HepG2 (cell line): ENCODE measurements around the gene VEPH1. TPM values are rescaled to one million over a fixed set of nuclear protein-coding genes. Genes with fewer than 3 reads are reported as not detected.

ENCODE experiments used
- ATAC-seq: fragments of 200-7000 bp; cut with Tn5 transposase; 3 replicates; pipeline ENCODE4 v1.9.1; 2020; ENCODE audit warnings: mild to moderate bottlenecking, moderate library complexity
- BruUV-seq: library from RNA; stranded (reverse); fragments of 400-500 nt; replicated peaks from 2 replicates; lab custom pipeline; 2021; lab: Mats Ljungman, UMichigan
- CTCF ChIA-PET: fragments of 300-600 bp; formaldehyde crosslinking; extraction: SDS; loops from one replicate; lab custom pipeline; 2021; ENCODE audit warnings: low total read pairs, inconsistent platforms, low intra/inter-chr PET ratio; lab: Yijun Ruan, JAX
- POLR2A ChIA-PET: fragments of 350-600 bp; sonication (Branson Sonifier 250); formaldehyde crosslinking; loops from one replicate; lab custom pipeline; 2020; ENCODE audit warnings: antibody characterized with exemption, inconsistent platforms; lab: Yijun Ruan, JAX
- DNase-seq: peaks from one replicate; pipeline ENCODE4 v3.0.0-alpha.2; 2015; ENCODE audit warnings: low spot score
- FAIRE-seq: peaks from 3 replicates; lab custom pipeline; 2011; peaks lifted over from hg19 to GRCh38; lab: Jason Lieb, UNC
- H2AFZ ChIP-seq: one replicate; pipeline ENCODE4 v1.6.1; 2011; ENCODE audit warnings: low read length, inconsistent platforms
- H3K27ac ChIP-seq: fragments of 300-600 bp; 3 replicates; pipeline ENCODE4 v1.8.0; 2011; ENCODE audit warnings: mixed run types, mild to moderate bottlenecking, mixed read lengths, low read length, inconsistent platforms; ENCODE audit not compliant: insufficient read depth; ENCODE audit errors: extremely low read length
- H3K27me3 ChIP-seq, 2 experiments: fragments of 200-600 bp in 1 of 2; 2 replicates in 1 of 2; 3 replicates in 1 of 2; pipeline versions ENCODE4 v1.6.0 to v1.8.0; 2011; ENCODE audit warnings: low read length in 2 of 2, mild to moderate bottlenecking in 2 of 2, moderate library complexity in 2 of 2, inconsistent platforms in 1 of 2; ENCODE audit not compliant: insufficient read depth in 2 of 2, control insufficient read depth in 1 of 2
- H3K36me3 ChIP-seq, 2 experiments: fragments of 200-600 bp in 1 of 2; replicated peaks in 1 of 2; 2 replicates in 1 of 2; 3 replicates in 1 of 2; pipeline versions ENCODE4 v1.5.1 to v1.8.0; 2011; ENCODE audit warnings: low read length in 2 of 2, inconsistent platforms in 1 of 2; ENCODE audit not compliant: insufficient read depth in 2 of 2, control insufficient read depth in 1 of 2
- H3K4me1 ChIP-seq: 2 replicates; pipeline ENCODE4 v1.5.1; 2012; ENCODE audit warnings: low read length, inconsistent platforms; ENCODE audit not compliant: insufficient read depth
- H3K4me2 ChIP-seq: 2 replicates; pipeline ENCODE4 v1.6.0; 2011; ENCODE audit warnings: low read depth, low read length, inconsistent platforms
- H3K4me3 ChIP-seq, 3 experiments: fragments of 200-600 bp in 1 of 3; sonication (generic), shearing (Covaris generic) in 1 of 3; replicated peaks in 1 of 3; 2 replicates each; pipeline ENCODE4 v1.5.1; 2011 to 2016; ENCODE audit warnings: low read length in 3 of 3, inconsistent platforms in 2 of 3, low read depth in 2 of 3, mild to moderate bottlenecking in 2 of 3, control low read depth in 1 of 3, mixed read lengths in 1 of 3; ENCODE audit not compliant: insufficient read depth in 1 of 3
- H3K79me2 ChIP-seq: one replicate; pipeline ENCODE4 v1.6.1; 2011; ENCODE audit warnings: low read length, inconsistent platforms; ENCODE audit not compliant: insufficient read depth
- H3K9ac ChIP-seq: 2 replicates; pipeline ENCODE4 v1.6.0; 2011; ENCODE audit warnings: mild to moderate bottlenecking, low read depth, low read length, inconsistent platforms; ENCODE audit not compliant: insufficient read depth
- H3K9me3 ChIP-seq: 2 replicates; pipeline ENCODE4 v1.5.1; 2012; ENCODE audit warnings: mild to moderate bottlenecking, low read length
- H4K20me1 ChIP-seq: 2 replicates; pipeline ENCODE4 v1.6.0; 2011; ENCODE audit warnings: inconsistent platforms, mild to moderate bottlenecking, low read length, moderate library complexity; ENCODE audit not compliant: insufficient read depth
- AHR ChIP-seq: IDR thresholded peaks from 2 replicates; pipeline ENCODE4 v1.6.1; 2018; ENCODE audit warnings: missing genetic modification reagents, missing compliant biosample characterization
- CC2D1A ChIP-seq: sonication (generic); formaldehyde crosslinking; IDR thresholded peaks from 2 replicates; pipeline ENCODE4 v1.8.1; 2023; ENCODE audit warnings: mild to moderate bottlenecking, missing genetic modification reagents
- FOSL1 ChIP-seq: sonication (generic); formaldehyde crosslinking; IDR thresholded peaks from 2 replicates; pipeline ENCODE4 v1.9.0; 2021; ENCODE audit warnings: missing genetic modification reagents, borderline replicate concordance
- GATA4 ChIP-seq: sonication (generic); IDR thresholded peaks from 2 replicates; pipeline ENCODE4 v1.6.1; 2016; ENCODE audit warnings: antibody characterized with exemption, low read depth, borderline replicate concordance
- MAF1 ChIP-seq: sonication (generic); formaldehyde crosslinking; IDR thresholded peaks from 2 replicates; pipeline ENCODE4 v1.5.0; 2020; ENCODE audit warnings: missing genetic modification reagents, borderline replicate concordance
- NCOA1 ChIP-seq: sonication (generic); formaldehyde crosslinking; IDR thresholded peaks from 2 replicates; pipeline ENCODE4 v1.9.0; 2021; ENCODE audit warnings: missing genetic modification reagents
- PCBP2 ChIP-seq: fragments of 200-400 bp; formaldehyde crosslinking; optimal IDR thresholded peaks from 2 replicates; pipeline ENCODE3; 2018; ENCODE audit warnings: low read length, low read depth; ENCODE audit not compliant: poor library complexity, severe bottlenecking
- RELA ChIP-seq: sonication (generic); formaldehyde crosslinking; IDR thresholded peaks from 2 replicates; pipeline ENCODE4 v1.4.0; 2020; ENCODE audit warnings: missing genetic modification reagents
- RNF2 ChIP-seq: fragments of 450-650 bp; conservative IDR thresholded peaks from 2 replicates; pipeline ENCODE4 v1.6.1; 2016; ENCODE audit warnings: low read depth
- SMARCC2 ChIP-seq: fragments of 450-650 bp; IDR thresholded peaks from 2 replicates; pipeline ENCODE4 v1.6.1; 2017; ENCODE audit warnings: antibody characterized with exemption, mild to moderate bottlenecking
- ZBTB10 ChIP-seq: sonication (generic); formaldehyde crosslinking; IDR thresholded peaks from 2 replicates; pipeline ENCODE4 v1.4.0; 2020; ENCODE audit warnings: missing genetic modification reagents, borderline replicate concordance
- ZC3H4 ChIP-seq: sonication (generic); formaldehyde crosslinking; IDR thresholded peaks from 2 replicates; pipeline ENCODE4 v1.4.0; 2020; ENCODE audit warnings: missing genetic modification reagents, borderline replicate concordance
- ZEB1 ChIP-seq: IDR thresholded peaks from 2 replicates; pipeline ENCODE4 v1.6.1; 2012; ENCODE audit warnings: mild to moderate bottlenecking, low read depth, inconsistent platforms; ENCODE audit not compliant: insufficient replicate concordance
- ZNF18 ChIP-seq: sonication (generic); formaldehyde crosslinking; IDR thresholded peaks from 2 replicates; pipeline ENCODE4 v1.8.0; 2022; ENCODE audit warnings: mild to moderate bottlenecking, missing genetic modification reagents; ENCODE audit not compliant: insufficient replicate concordance
- ZNF552 ChIP-seq: sonication (generic); formaldehyde crosslinking; IDR thresholded peaks from 2 replicates; pipeline ENCODE4 v1.9.0; 2022; ENCODE audit warnings: missing genetic modification reagents, mild to moderate bottlenecking, borderline replicate concordance
- ZNF574 ChIP-seq: sonication (generic); formaldehyde crosslinking; IDR thresholded peaks from 2 replicates; pipeline ENCODE4 v1.4.0; 2020; ENCODE audit warnings: missing genetic modification reagents
- ZNF724P ChIP-seq: sonication (generic); formaldehyde crosslinking; IDR thresholded peaks from 2 replicates; pipeline ENCODE4 v1.8.0; 2022; ENCODE audit warnings: missing genetic modification reagents, borderline replicate concordance
- ZNF761 ChIP-seq: sonication (generic); formaldehyde crosslinking; conservative IDR thresholded peaks from 2 replicates; pipeline ENCODE4 v1.4.0; 2020; ENCODE audit warnings: mild to moderate bottlenecking, missing genetic modification reagents
- WGBS: methylation state at CpG from one replicate; pipeline ENCODE4 v1.1.6; 2017; ENCODE audit warnings: low lambda C conversion rate; 5-methylcytosine and 5-hydroxymethylcytosine counted together
- in situ Hi-C: cut with HindIII; loops from 2 replicates; pipeline ENCODE4 v1.10.0; 2017; ENCODE audit warnings: low pct_unique_long_range_greater_than_20kb; ENCODE audit not compliant: extremely low pct_ligation_motif_present
- intact Hi-C: fragments of 100-400 bp; cut with micrococcal nuclease; formaldehyde crosslinking; loops from one replicate; pipeline ENCODE4 v1.10.0; 2022; ENCODE audit not compliant: unreplicated experiment
- polyA plus RNA-seq, 8 experiments: library from polyadenylated mRNA; depleted of rRNA in 3 of 8; stranded (reverse) in 7 of 8; unstranded in 1 of 8; fragments of >200 nt; fragmentation: Illumina TruSeq in 4 of 8; extraction: Trizol in 4 of 8; gene quantifications; 2 replicates each; pipeline versions ENCODE4 v1.2.1 to v1.2.3, GENCODE V29; 2011 to 2016; ENCODE audit warnings: low read depth in 4 of 8, missing spikeins in 1 of 8, mixed read lengths in 1 of 8; ENCODE audit not compliant: insufficient read depth in 1 of 8
- total RNA-seq, 5 experiments: library from RNA; depleted of rRNA; stranded (reverse); fragments of >200 nt; fragmentation: Illumina TruSeq; extraction: Trizol; gene quantifications; 2 replicates each; pipeline ENCODE4 v1.2.3, GENCODE V29; 2016; ENCODE audit warnings: low read depth in 1 of 5

VEPH1 gene
- total and polyA plus RNA-seq, 2 of the 13 experiments (the other 11 are each of a cell fraction or from before 2014, with no cell fraction given), result not detected

GRCh38 chr3:157369727-157370421 lies 133.3 kb downstream of the VEPH1 start (continued):
- TF ChIP-seq RNF2, result no peak
- TF ChIP-seq RELA, result no peak
- TF ChIP-seq PCBP2, result no peak
- no peak for TF ChIP-seq NCOA1 (CRISPR knock-in tag)
- TF ChIP-seq ZNF552 (CRISPR knock-in tag), result no peak
- TF ChIP-seq ZEB1, result no peak
- no peak for TF ChIP-seq MAF1 (CRISPR knock-in tag)
- no peak for TF ChIP-seq ZC3H4
- no peak for TF ChIP-seq AHR (CRISPR knock-in tag)
- TF ChIP-seq ZNF724P (CRISPR knock-in tag), result no peak
- TF ChIP-seq FOSL1 (CRISPR knock-in tag), result no peak
- no peak for TF ChIP-seq SMARCC2
- TF ChIP-seq ZNF18 (CRISPR knock-in tag), result no peak

GRCh38 chr3:157368171-157368570 lies 135.0 kb downstream of the VEPH1 start:
- no peak for FAIRE-seq
- no peak overlapping the region for H3K27ac ChIP-seq
- intact Hi-C loops (no loop called here), in situ Hi-C loops (no loop called here)
- POLR2A ChIA-PET, result no interaction called here
- no peaks in the 10 kb centered on the region for H3K79me2 ChIP-seq
- no peak for DNase-seq
- no peak overlapping the region for H3K9ac ChIP-seq
- no peak for ATAC-seq
- no peaks in the 10 kb centered on the region for H3K36me3 ChIP-seq
- H3K4me1 ChIP-seq, result no peaks in the 10 kb centered on the region
- WGBS, result 3% methylated on average over 3 of the region's 3 CpGs
- no peaks in the 10 kb centered on the region; a peak in 1 of 5 replicates for H3K27me3 ChIP-seq
- CTCF ChIA-PET, result no interaction called here
- no peak overlapping the region for H3K4me3 ChIP-seq
- BruUV-seq, result no TSS peak
- H3K4me2 ChIP-seq, result no peak overlapping the region
- H3K9me3 ChIP-seq, result no peaks in the 10 kb centered on the region
- H4K20me1 ChIP-seq, result no peaks in the 10 kb centered on the region
- no peak overlapping the region for H2AFZ ChIP-seq
- TF ChIP-seq CC2D1A (CRISPR knock-in tag), result no peak
- TF ChIP-seq ZNF761, result no peak
- TF ChIP-seq ZNF574 (CRISPR knock-in tag), result no peak
- TF ChIP-seq GATA4, result no peak
- no peak for TF ChIP-seq ZBTB10 (CRISPR knock-in tag)
